CD14-positive monocyte (primary cell): ENCODE data around the gene CLEC11A. TPM values are rescaled to one million over a fixed set of nuclear protein-coding genes. Genes with fewer than 3 reads are reported as not detected.

Experiments
- DNase-seq, 3 donors: peaks; one replicate each; pipeline ENCODE4 v3.0.0-alpha.2; 2011 to 2022
- H2AFZ ChIP-seq: 2 replicates; pipeline ENCODE4 v1.6.0; 2012; ENCODE audit warnings: mild to moderate bottlenecking, low read depth, low read length, inconsistent platforms; ENCODE audit not compliant: insufficient read depth, poor library complexity, severe bottlenecking
- H3K27ac ChIP-seq, 2 donors: 1 replicate in 1 of 2; 2 replicates in 1 of 2; pipeline ENCODE4 v1.5.1; 2012 to 2013; ENCODE audit warnings: low read length in 2 of 2, control low read depth in 1 of 2, inconsistent platforms in 1 of 2, low read depth in 1 of 2, mild to moderate bottlenecking in 1 of 2
- H3K27me3 ChIP-seq, 2 donors: one replicate each; pipeline versions ENCODE4 v1.6.0 to v1.6.1; 2011 to 2013; ENCODE audit warnings: low read length in 2 of 2; ENCODE audit not compliant: control insufficient read depth in 2 of 2, insufficient read depth in 2 of 2
- H3K36me3 ChIP-seq, 2 donors: replicated peaks in 1 of 2; 1 replicate in 1 of 2; 2 replicates in 1 of 2; pipeline versions ENCODE4 v1.5.1 to v1.6.1; 2012 to 2013; ENCODE audit warnings: low read length in 2 of 2, control low read depth in 1 of 2, inconsistent platforms in 1 of 2, mild to moderate bottlenecking in 1 of 2; ENCODE audit not compliant: insufficient read depth in 2 of 2, control insufficient read depth in 1 of 2
- H3K4me1 ChIP-seq, 2 donors: 1 replicate in 1 of 2; 2 replicates in 1 of 2; pipeline versions ENCODE4 v1.5.1 to v1.6.1; 2012 to 2013; ENCODE audit warnings: low read length in 2 of 2, control low read depth in 1 of 2, inconsistent platforms in 1 of 2, mild to moderate bottlenecking in 1 of 2, moderate library complexity in 1 of 2; ENCODE audit not compliant: insufficient read depth in 2 of 2, control insufficient read depth in 1 of 2
- H3K4me2 ChIP-seq: replicated peaks from 2 replicates; pipeline ENCODE3; 2012; ENCODE audit warnings: low read length, moderate library complexity, mild to moderate bottlenecking; ENCODE audit not compliant: poor library complexity, severe bottlenecking; ENCODE audit errors: extremely low read depth
- H3K4me3 ChIP-seq, 3 experiments: fragments of 200-600 bp in 1 of 3; sonication (generic) in 1 of 3; replicated peaks in 1 of 3; 1 replicate in 2 of 3; 2 replicates in 1 of 3; pipeline ENCODE4 v1.5.1; 2011 to 2013; ENCODE audit warnings: low read length in 3 of 3, mild to moderate bottlenecking in 3 of 3, control low read depth in 2 of 3, low read depth in 2 of 3, inconsistent platforms in 1 of 3, moderate library complexity in 1 of 3
- H3K79me2 ChIP-seq: 2 replicates; pipeline ENCODE4 v1.6.0; 2012; ENCODE audit warnings: mild to moderate bottlenecking, control low read depth, inconsistent platforms, low read length, moderate library complexity; ENCODE audit not compliant: insufficient read depth
- H3K9ac ChIP-seq: 2 replicates; pipeline ENCODE4 v1.6.0; 2017; ENCODE audit warnings: low read length, mild to moderate bottlenecking; ENCODE audit not compliant: insufficient read depth, poor library complexity, severe bottlenecking
- H3K9me3 ChIP-seq, 2 donors: replicated peaks in 1 of 2; 1 replicate in 1 of 2; 2 replicates in 1 of 2; pipeline versions ENCODE4 v1.5.1 to v1.6.1; 2012 to 2013; ENCODE audit warnings: low read length in 2 of 2, control low read depth in 1 of 2; ENCODE audit not compliant: control insufficient read depth in 1 of 2, insufficient read depth in 1 of 2
- H4K20me1 ChIP-seq: 2 replicates; pipeline ENCODE4 v1.6.0; 2012; ENCODE audit warnings: mild to moderate bottlenecking, low read length, control low read depth, moderate library complexity; ENCODE audit not compliant: insufficient read depth
- H3K27ac Mint-ChIP-seq, 7 donors: one replicate each; pipeline ENCODE4 v1.8.0; 2020; ENCODE audit warnings: mild to moderate bottlenecking in 7 of 7, mixed read lengths in 7 of 7, moderate library complexity in 6 of 7, inconsistent platforms in 2 of 7
- H3K27me3 Mint-ChIP-seq, 3 donors: one replicate each; pipeline ENCODE4 v1.8.0; 2021 to 2022; ENCODE audit warnings: low read depth in 3 of 3, mild to moderate bottlenecking in 3 of 3, mixed read lengths in 3 of 3, moderate library complexity in 3 of 3, inconsistent platforms in 1 of 3
- H3K36me3 Mint-ChIP-seq, 2 donors: one replicate each; pipeline ENCODE4 v1.8.0; 2020; ENCODE audit warnings: mixed read lengths in 2 of 2, inconsistent platforms in 1 of 2, mild to moderate bottlenecking in 1 of 2
- H3K4me1 Mint-ChIP-seq: one replicate; pipeline ENCODE4 v1.8.0; 2020; ENCODE audit warnings: mild to moderate bottlenecking, mixed read lengths
- H3K4me3 Mint-ChIP-seq, 2 donors: one replicate each; pipeline ENCODE4 v1.8.0; 2020; ENCODE audit warnings: mild to moderate bottlenecking in 2 of 2, mixed read lengths in 2 of 2, moderate library complexity in 1 of 2
- H3K9me3 Mint-ChIP-seq, 7 donors: one replicate each; pipeline ENCODE4 v1.8.0; 2020 to 2022; ENCODE audit warnings: mixed read lengths in 7 of 7, mild to moderate bottlenecking in 6 of 7, moderate library complexity in 6 of 7, inconsistent platforms in 2 of 7
- CTCF ChIP-seq: fragments of 200-600 bp; IDR thresholded peaks from one replicate; pipeline ENCODE4 v1.8.0; 2022; ENCODE audit warnings: antibody characterized with exemption, mild to moderate bottlenecking
- WGBS: methylation state at CpG from one replicate; pipeline ENCODE4 v1.1.5; 2013; ENCODE audit warnings: missing lambda C conversion rate; ENCODE audit not compliant: insufficient coverage; 5-methylcytosine and 5-hydroxymethylcytosine counted together
- intact Hi-C, 2 donors: fragments of 100-400 bp; cut with micrococcal nuclease; formaldehyde crosslinking; loops; one replicate each; pipeline versions ENCODE4 v1.15.0 to v1.15.1; 2023
- polyA plus RNA-seq, 3 donors: library from polyadenylated mRNA; depleted of rRNA in 1 of 3; unstranded in 2 of 3; stranded (reverse) in 1 of 3; fragments of 300-500 nt in 2 of 3; fragments of >200 nt in 1 of 3; fragmentation: Illumina TruSeq in 2 of 3; gene quantifications; 1 replicate in 2 of 3; 2 replicates in 1 of 3; pipeline ENCODE4 v1.2.3, GENCODE V29; 2012 to 2021

Gene CLEC11A
- polyA plus RNA-seq, 3 donors = 8.2 to 49.1 (median 12.4) TPM

GRCh38 chr19:50710094-50710493, 13.1 kb upstream of the CLEC11A start:
- H3K79me2 ChIP-seq = no peaks in the 10 kb centered on the region
- H4K20me1 ChIP-seq = no peaks in the 10 kb centered on the region
- H3K36me3 Mint-ChIP-seq = no peaks in the 10 kb centered on the region
- H3K27ac Mint-ChIP-seq = no peak overlapping the region
- H3K4me1 Mint-ChIP-seq = no peaks in the 10 kb centered on the region
- H3K9ac ChIP-seq = no peak overlapping the region
- no peak for DNase-seq
- H3K9me3 Mint-ChIP-seq = no peaks in the 10 kb centered on the region
- no peak overlapping the region for H3K4me3 Mint-ChIP-seq
- TF ChIP-seq CTCF = no peak
- H3K4me2 ChIP-seq = no peak overlapping the region
- peaks cover 0 to 5% of the 10 kb centered on the region in 2 donors for H3K27me3 ChIP-seq
- no peaks in the 10 kb centered on the region for H3K36me3 ChIP-seq
- no peaks in the 10 kb centered on the region for H3K4me1 ChIP-seq
- no peak overlapping the region for H3K4me3 ChIP-seq
- intact Hi-C loops = no loop called here
- H3K27me3 Mint-ChIP-seq = peaks cover 15 to 16% (median 15%) of the 10 kb centered on the region in 3 donors
- H3K27ac ChIP-seq = no peak overlapping the region
- H2AFZ ChIP-seq = no peak overlapping the region
- no peaks in the 10 kb centered on the region for H3K9me3 ChIP-seq
- 59% methylated on average over 8 of the region's 10 CpGs for WGBS

- no peaks in the 10 kb centered on the region for H3K4me1 Mint-ChIP-seq
- H3K27me3 Mint-ChIP-seq = peaks cover 12 to 16% (median 15%) of the 10 kb centered on the region in 3 donors
- no peaks in the 10 kb centered on the region for H3K4me1 ChIP-seq
- no peak overlapping the region for H3K27ac Mint-ChIP-seq
- 86% methylated on average over 5 of the region's 5 CpGs for WGBS
- no peak overlapping the region for H2AFZ ChIP-seq
- no peaks in the 10 kb centered on the region for H4K20me1 ChIP-seq
- intact Hi-C loops = no loop called here
- no peaks in the 10 kb centered on the region for H3K9me3 ChIP-seq
- no peak for TF ChIP-seq CTCF
- no peaks in the 10 kb centered on the region for H3K27me3 ChIP-seq
- no peak overlapping the region for H3K27ac ChIP-seq
- H3K4me3 Mint-ChIP-seq = no peak overlapping the region
- no peaks in the 10 kb centered on the region for H3K36me3 ChIP-seq
- H3K79me2 ChIP-seq = no peaks in the 10 kb centered on the region
- no peak overlapping the region for H3K9ac ChIP-seq
- no peak overlapping the region for H3K4me3 ChIP-seq
- H3K36me3 Mint-ChIP-seq = no peaks in the 10 kb centered on the region
- no peak for DNase-seq
- no peak overlapping the region for H3K4me2 ChIP-seq
- no peaks in the 10 kb centered on the region for H3K9me3 Mint-ChIP-seq
These were observed 12.6 kb upstream of the CLEC11A start for GRCh38 chr19:50710612-50711011.
